BJ (cell line): ENCODE measurements around the gene UMAD1. TPM values are rescaled to one million over a fixed set of nuclear protein-coding genes. Genes with fewer than 3 reads are reported as not detected.

ENCODE experiments used
- CTCF ChIA-PET: fragments of 350-600 bp; formaldehyde crosslinking; extraction: SDS; loops from one replicate; lab custom pipeline; 2021; ENCODE audit warnings: antibody characterized with exemption, inconsistent platforms; lab: Yijun Ruan, JAX
- POLR2A ChIA-PET: fragments of 300-600 bp; sonication (Branson Sonifier 250); formaldehyde crosslinking; extraction: SDS; loops from one replicate; lab custom pipeline; 2021; ENCODE audit warnings: antibody characterized with exemption; lab: Charles Lee
- DNase-seq: peaks from one replicate; pipeline ENCODE4 v3.0.0-alpha.2; 2011; ENCODE audit warnings: low read depth
- H3K27me3 ChIP-seq: 2 replicates; pipeline ENCODE4 v1.6.0; 2011; ENCODE audit warnings: low read length; ENCODE audit not compliant: control insufficient read depth, insufficient read depth
- H3K36me3 ChIP-seq: 2 replicates; pipeline ENCODE4 v1.5.1; 2011; ENCODE audit warnings: low read length; ENCODE audit not compliant: control insufficient read depth, insufficient read depth
- H3K4me3 ChIP-seq: 2 replicates; pipeline ENCODE4 v1.5.1; 2011; ENCODE audit warnings: low read depth, mild to moderate bottlenecking, control low read depth, low read length
- CTCF ChIP-seq: IDR thresholded peaks from 2 replicates; pipeline ENCODE4 v1.5.1; 2011; ENCODE audit warnings: low read depth, mild to moderate bottlenecking, control low read depth, inconsistent platforms, low read length, moderate library complexity; ENCODE audit not compliant: insufficient read depth
- polyA plus RNA-seq: library from polyadenylated mRNA; depleted of rRNA; stranded (reverse); fragments of >200 nt; gene quantifications from 2 replicates; pipeline ENCODE4 v1.2.3, GENCODE V29; 2011

Gene UMAD1
- polyA plus RNA-seq, 1 experiment, result 10.1 TPM

- no peaks in the 10 kb centered on the region for H3K36me3 ChIP-seq
- POLR2A ChIA-PET, result no interaction called here
- no peak for DNase-seq
- H3K4me3 ChIP-seq, result no peak overlapping the region
- TF ChIP-seq CTCF, result no peak
- H3K27me3 ChIP-seq, result no peaks in the 10 kb centered on the region
- CTCF ChIA-PET, result no interaction called here
These were observed 20.3 kb upstream of the UMAD1 start for GRCh38 chr7:7620236-7620635.

- no peaks in the 10 kb centered on the region for H3K36me3 ChIP-seq
- TF ChIP-seq CTCF, result no peak
- ChIA-PET POLR2A (no interaction called here), CTCF (no interaction called here)
- DNase-seq, result no peak
- no peaks in the 10 kb centered on the region for H3K27me3 ChIP-seq
- H3K4me3 ChIP-seq, result no peak overlapping the region
These were observed 19.8 kb upstream of the UMAD1 start for GRCh38 chr7:7620644-7621210.

DNA sequence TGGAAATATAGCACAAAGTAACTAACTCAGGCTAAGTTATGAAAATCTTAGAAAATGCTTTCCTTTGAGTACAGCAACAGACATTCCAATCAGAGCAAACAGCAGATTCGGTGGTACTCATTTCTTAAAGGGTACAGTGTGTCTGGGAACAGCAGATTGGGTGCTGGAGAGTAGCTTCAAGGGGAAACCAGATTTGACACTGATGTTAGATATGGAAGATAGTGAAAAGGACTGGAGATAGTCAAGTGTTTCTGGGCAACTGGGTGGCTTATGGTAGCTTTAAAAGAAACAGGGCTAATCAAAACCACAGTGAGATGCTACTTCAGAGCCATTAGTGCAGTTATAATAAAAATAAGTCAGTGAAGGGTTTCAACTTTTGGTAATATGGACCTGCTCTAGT lies 12.1 kb upstream of the UMAD1 start:
- no peak for DNase-seq
- Histone ChIP-seq H3K36me3 (no peaks in the 10 kb centered on the region), H3K4me3 (no peak overlapping the region), H3K27me3 (no peaks in the 10 kb centered on the region)
- TF ChIP-seq CTCF, result no peak
- ChIA-PET POLR2A (no interaction called here), CTCF (no interaction called here)

- CTCF ChIA-PET, result no interaction called here
- H3K27me3 ChIP-seq, result no peaks in the 10 kb centered on the region
- no peak for DNase-seq
- POLR2A ChIA-PET, result no interaction called here
- no peak for TF ChIP-seq CTCF
- no peaks in the 10 kb centered on the region for H3K36me3 ChIP-seq
- no peak overlapping the region for H3K4me3 ChIP-seq
These were observed 9.8 kb upstream of the UMAD1 start for GRCh38 chr7:7630626-7631329.

DNA sequence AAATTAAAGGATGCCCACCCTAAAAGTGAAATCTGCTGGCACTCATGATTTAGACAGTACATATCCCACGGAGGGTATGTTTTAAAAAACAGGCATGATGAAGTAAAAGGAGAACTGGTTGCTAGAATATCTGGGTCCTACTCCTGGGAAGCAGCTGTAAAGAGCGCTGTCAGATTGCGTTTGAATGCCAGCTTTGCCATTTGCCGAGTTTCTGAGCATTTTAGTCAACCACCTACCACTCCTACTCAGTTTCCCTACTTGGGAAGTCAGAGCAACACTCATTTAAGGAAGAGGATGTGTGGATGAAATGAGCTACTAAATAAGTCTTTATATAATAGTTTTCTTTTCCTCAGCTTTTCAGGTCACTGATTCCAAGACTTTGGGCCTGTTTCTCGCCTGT lies 1.1 kb upstream of the UMAD1 start:
- no peak for TF ChIP-seq CTCF
- H3K36me3 ChIP-seq, result no peaks in the 10 kb centered on the region
- ChIA-PET CTCF (no interaction called here), POLR2A (no interaction called here)
- H3K4me3 ChIP-seq, result peak overlapping the region; percentile 55
- H3K27me3 ChIP-seq, result no peaks in the 10 kb centered on the region
- no peak for DNase-seq
